HG03521 (cell line): ENCODE measurements around the gene BTNL2.
A peak's percentile ranks its signal among the peaks of the same experiment; 100 is the strongest.

Source experiments
- ATAC-seq: cut with Tn5 transposase; IDR thresholded peaks from one replicate; pipeline ENCODE4 v1.9.1; 2021; ENCODE audit warnings: mild to moderate bottlenecking, moderate library complexity; ENCODE audit not compliant: unreplicated experiment

BTNL2 gene

DNA sequence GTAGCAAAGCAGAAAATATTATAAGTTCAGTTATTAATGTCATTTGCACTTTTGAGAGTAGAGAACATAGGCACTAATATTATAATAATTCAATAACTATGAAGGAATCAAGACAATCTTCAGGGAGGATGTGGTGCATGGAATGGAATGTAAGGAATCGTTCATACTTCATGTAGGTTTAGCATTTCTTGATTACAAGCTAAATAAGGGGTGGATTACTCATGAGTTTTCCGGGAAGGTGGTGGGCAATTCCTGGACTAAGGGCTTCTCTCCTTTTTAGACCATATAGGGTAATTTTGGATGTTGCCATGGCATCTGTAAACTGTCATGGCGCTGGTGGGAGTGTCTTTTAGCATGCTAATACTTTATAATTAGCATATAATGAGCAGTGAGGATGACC is 9.1 kb upstream of the BTNL2 start:
- ATAC-seq: no peak

DNA sequence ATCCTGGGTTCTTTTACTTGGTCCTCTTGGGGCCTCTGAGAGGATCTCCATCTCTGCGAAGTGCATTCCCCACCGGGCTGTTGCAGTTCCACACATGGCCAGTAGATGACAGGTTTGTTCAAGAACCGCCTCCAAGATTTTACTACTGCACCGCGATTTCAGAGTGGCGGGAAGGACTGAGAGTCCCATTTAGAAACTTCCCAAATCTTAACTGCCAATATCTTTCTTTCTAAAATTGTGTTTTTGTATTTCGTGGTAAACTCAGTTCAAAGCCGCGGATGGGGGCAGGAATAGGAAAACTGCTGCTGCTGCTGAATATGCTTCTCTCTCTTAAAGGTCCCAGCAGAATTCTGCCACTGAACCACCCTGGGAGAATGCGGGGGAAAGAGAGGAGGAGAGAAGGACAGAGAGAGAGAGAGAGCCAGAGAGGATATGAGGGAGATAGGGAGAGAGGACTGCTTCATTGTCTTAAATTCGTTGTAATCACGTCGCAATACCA is 8.6 kb upstream of the BTNL2 start:
- no peak for ATAC-seq

DNA sequence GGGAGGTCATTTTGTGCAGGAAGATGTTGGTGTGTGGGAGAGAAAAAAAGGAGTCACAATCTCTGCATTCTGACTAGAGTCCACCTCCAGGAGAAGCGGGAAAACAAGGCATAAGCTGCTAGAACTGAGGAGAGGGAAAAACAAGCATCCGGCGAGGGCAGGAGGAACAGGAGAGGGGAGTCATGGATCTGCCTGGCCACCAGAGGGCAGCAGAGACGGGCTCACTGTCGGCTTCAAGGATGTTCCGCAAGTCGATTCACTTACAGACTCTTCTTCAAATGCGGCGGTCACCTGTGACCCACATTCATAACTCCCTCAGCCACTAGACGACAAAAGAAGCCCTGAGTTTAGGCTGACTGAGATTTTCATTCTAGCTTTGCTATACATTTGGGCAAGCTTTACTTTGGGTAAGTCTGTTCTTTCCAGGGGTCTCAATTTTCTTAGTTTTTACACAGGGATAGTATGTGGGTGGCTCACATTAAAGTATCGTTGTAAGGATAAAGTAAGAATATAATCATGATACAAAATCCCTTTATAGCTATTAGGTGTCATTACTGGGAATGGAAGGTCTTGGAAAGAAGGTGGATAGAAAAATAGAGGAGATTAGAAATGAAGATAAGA is 6.6 kb upstream of the BTNL2 start:
- ATAC-seq: no peak

DNA sequence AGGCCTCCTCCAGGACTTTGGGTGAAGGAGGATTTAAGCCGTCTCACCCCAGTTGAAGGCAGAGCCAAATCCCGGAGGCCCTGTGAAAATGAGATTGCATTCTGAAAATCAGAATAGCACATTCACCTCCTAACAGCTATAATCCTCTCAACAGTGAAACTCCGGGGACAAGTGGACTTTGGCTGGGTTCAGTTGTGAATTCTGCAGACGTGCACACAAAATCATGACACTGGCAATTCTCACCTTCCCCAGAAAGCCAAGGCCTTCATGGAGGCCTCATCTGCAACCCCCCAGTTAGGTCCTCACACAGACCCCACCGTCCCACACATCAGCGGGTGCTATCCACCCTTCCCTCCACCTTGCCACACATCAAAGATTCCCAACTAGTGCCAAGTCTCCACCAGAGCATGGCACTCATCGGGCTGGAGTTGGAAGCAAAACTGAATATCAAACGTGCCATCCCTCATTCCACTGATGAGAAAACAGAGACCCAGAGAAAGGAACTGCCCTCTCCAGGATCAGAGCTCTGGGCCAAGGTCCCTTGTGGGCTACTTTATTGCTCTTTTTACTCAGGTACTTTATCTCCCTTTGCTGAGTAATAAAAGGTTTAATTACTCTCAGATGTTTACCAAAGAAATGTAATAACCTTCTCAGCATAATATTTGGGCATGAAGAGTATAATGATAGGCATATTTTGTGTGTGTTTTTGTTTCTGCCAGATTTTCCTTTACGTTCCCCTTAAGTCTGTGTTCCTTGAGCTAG is 4.8 kb upstream of the BTNL2 start:
- no peak for ATAC-seq

DNA sequence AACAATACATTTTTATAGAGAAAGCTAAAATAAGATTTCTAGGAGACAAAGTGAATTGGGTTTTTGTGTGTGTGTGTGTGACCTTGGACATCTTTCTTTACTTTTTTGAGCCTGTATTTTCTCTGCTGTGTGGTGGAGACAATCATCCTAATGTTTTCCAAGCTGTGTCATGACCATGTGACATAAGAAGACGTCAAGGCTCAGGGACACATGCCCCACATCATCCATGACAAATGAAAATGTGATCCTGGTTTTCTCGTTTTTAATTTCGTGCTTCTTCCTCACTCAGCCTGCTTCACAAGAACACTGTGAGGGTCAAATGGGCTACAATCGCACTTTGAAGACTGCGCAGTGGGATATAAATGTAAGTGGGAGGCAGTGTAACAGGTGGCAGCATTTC is 3.9 kb upstream of the BTNL2 start:
- ATAC-seq: no peak

DNA sequence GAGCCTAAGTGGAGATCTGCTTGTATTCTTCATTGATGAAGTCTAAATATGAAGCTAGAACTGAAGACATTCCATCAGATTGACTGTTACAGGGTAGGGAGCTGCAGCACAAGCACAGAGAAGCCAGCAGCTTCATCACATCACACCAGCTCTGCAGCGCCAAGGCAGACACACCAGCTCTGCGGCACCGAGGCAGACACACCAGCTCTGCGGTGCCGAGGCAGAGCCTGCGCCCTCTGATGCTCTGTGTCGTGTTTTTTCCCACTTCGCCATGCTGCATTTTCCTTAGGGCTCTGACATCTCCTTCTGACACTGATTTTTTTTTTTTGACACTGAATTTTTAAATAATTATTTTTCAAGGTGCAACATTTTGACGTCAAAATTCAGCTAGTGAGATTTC is 784 bp downstream of the BTNL2 start:
- no peak for ATAC-seq

DNA sequence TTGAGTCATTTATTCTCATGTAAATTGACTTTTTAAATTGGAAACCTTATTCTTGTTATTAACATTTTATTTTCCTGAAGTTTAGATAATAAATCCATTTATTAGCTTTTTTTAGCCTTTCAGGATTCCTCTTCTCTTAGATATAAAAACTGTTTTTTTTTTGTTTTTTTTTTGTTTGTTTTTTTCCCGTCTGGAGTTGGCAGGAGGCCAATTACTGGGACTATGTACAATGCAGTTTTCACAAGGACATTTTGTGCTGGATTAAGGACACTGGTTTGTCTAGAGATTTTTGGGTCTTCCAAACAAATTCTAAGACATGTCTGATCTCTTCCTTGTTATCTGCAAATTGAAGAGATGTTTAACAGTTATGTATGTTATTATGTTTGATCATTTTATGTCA is 1.3 kb downstream of the BTNL2 start:
- ATAC-seq: no peak

DNA sequence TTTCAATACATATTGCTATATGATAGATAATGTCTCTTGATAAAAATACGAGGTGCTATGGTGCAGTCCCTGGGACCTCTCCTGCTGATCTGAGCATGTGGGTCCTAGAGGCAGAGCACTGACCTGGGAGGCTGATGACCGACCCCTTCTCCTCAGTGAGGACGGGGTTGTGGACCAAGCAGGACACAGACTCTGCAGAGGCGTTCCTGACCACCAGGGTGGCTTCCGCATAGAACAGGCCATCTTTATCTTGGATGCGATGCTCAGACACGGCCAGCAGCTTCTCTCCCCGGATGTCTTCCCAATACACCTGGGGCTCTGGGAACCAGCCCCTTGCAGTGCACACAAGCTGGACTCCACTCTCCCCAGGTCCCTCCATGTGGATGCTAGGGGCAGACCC is 4.2 kb downstream of the BTNL2 start:
- no peak for ATAC-seq

DNA sequence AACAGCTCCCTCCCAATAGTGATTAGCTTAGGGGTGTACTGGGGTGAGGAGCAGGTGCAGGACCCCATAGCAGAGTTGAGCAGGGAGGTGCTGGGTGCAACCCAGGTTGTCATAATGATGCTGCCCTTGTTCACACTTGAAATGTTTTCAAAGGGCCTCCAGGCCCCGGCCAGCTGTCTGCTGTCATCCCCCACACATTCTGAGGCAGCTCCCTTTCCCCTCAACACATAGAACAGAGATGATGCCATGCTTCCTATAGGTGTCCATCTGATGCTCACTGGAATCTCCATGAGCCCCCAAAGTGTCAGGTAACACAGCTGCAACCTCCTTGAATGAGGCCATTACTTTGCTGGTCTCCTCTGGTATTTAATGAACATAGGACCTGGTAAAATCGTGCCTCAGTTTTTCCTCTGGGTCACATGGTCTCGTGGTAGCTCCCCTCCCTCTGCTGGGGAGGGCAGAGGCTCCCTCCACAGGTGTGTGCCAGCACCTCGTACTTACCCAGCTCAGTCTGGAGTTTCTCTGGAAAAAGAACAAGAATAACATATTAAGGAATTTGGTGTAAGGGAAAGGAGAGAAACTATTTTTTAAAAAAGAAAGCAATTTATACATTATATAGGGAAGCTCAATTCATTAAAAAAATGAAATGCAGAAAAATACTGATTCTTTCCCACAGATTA is 5.6 kb downstream of the BTNL2 start:
- no peak for ATAC-seq

DNA sequence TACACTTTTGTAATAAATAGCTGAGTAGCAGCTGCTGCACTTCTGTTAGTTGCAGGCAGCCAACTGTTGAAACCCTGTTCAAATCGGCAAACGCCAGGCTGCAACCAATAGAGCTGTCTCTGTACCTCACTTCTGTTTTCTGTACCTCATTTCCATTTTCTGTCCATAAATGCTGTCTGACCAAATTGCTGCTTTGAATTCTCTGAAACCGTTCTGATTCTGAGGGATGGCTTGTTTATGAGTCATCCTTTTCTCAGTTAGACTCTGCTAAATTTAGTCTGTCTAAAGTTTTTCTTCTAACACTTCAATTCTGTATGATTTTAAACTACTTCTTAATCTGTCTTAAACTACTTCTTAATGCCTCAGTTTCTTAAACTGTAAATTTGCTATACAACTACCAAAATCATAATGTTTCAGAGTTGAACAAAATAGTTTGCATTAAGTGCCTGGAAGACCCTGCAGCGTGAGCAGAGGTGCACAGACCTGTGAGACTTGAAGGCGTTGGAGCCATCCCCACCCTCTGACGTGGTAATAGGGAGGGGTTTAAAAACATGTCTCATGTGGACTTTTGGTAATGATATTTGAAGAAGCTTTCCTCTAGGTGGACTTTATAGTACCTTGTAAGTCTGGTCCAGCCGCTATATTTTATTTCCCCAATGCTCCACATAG is 9.6 kb downstream of the BTNL2 start:
- ATAC-seq: peak; percentile 77

DNA sequence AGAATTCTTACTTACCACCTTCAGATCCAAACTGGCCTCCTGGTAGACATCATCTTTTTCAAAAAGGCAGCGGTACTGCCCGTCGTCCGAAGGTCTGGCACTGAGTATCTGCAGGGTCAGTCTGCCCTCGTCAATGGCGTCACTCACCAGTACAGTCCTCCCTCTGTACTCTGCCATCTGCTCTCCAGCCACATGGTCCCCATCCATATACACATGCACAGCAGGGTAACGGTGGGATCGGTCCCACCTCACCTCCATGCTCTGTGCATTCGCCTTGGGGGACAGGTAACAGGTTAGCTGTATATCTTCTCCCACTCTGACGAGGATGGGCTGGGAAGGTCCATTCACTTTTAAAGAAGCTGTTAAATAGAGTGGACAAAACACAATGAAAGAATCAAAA is 11.0 kb downstream of the BTNL2 start:
- ATAC-seq: no peak

DNA sequence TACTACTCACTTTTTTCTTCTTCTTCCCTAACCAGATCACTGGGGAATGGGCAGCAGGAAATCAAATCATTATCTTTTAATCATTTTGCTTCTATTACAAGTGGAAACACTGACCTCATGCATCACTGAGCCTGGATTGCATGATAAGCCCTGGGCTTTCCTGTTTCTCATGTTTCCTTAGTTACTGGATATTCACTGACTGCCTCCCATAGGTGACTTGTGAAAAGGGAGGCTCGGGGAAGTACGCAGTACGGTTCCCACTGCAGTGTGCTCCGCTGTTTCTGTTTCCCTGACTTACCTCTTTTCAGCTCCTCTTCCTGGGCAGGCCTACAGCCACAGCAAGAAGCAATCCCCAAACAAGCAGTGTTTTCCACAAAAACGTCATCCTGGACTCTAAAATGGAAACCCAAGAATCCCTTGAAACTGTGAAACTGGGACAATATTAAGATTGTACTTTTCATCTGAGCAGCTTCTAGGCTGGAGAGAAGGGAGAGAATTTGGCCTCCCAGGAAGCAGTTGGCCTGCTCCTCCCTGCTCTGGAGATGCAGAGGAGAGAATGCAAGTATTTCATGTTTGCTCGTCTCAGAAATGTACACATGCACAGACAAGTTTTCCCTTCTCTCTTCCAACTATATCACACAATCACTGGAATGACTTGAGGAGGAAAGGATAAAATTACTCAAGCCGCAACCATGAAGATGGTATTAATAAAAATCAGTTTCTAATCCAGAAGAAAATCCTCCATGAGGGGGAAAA is 13.1 kb downstream of the BTNL2 start:
- no peak for ATAC-seq

DNA sequence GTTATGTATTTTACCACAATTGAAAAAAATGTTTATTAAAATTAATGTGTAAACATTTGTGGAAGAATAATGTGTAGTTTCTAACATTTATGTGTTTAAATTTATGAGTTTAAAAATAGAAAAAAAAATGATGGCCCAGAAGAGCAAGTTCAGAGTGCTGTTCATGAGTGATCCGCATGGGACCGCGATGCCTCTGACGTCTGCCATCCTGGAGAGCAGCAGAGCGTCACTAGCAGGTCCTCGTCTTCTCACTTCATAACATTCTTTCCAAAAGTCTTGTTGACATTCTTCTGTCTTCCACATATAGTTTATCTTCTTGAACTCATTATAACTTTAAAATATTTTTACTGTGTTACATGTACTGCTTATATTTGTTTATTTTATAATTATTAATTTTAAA is 15.5 kb downstream of the BTNL2 start:
- no peak for ATAC-seq

DNA sequence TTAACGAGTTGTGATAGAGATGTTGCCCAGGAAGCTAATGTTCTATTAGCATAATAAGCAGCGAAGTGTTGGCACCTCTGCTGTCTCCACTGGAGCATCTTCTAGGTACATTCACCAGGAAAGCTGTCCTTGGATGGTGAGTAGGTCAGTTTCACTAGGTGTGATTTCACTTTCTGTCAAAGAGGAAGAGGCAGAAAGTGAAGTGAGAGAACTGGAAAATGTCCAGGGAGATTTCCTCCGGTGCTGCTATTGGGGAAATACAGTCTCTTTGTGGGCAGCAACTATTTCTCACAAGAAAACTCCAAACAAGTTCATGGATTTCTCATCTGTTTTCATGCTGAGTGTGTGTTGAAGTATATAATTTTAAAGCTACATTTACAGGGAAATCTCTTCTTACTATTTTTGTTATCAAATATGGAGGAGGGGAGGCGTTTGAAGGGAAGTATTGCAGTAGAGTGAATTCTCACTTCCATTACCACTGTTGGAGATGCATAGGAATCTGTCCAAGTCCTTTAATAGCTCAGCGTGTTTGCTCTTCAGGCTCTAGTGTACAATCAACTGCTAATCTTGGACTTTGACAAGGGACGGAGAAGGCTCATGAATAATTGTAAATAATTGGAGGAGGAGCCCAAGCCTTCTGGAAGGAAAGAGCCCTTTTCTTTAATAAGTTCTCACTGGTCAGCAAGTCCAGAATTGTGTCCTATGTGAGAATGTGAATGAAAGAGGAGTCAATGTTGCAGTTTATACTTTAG is 19.2 kb downstream of the BTNL2 start:
- ATAC-seq: no peak

DNA sequence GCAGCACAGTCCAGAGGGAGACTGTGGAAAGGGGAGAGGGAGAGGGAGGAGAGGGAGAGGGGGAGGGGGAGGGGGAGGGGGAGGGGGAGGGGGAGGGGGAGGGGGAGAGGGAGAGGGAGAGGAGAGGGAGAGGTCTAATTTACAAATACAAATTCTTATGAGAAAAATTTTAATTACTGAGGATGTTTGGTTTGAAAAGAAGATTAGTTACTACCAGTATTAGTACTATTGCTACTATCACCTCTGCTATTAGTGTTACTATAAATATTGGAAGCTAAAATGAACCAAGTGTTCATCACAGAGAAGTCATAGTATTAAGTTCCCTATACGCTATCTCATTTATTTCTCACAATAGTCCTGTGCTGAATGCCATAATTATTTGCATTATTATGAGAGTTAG is 20.9 kb downstream of the BTNL2 start:
- no peak for ATAC-seq

DNA sequence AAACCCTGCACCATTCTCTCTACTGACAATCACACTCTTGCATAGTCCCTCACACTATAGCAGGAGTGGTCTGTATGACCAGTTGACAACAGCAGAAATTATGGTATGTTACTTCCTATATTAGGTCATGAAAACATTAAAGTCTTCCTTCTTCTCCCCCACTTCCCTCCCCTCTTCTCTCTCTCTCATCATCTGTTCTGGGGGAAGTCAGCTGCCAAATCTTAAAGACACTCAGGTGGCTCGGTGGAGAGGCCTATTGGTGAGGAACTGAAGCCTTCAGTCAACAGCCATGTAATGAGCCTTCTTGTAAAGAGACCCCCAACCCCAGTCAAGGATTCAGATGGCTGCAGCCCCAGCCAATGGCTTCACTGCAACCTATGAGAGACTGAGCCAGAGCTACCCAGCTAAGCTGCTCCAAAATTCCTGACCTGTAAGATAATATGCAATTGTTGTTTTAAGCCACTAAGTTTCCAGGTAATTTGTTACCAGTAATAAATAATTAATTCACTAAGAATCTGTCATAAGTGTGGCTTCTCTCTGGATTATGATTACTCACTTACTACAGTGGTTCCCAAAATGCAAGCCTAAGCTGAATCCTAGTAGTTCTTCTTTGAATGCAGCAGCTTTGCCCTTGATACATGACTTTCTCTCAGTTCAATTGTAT is 24.1 kb downstream of the BTNL2 start:
- ATAC-seq: no peak

DNA sequence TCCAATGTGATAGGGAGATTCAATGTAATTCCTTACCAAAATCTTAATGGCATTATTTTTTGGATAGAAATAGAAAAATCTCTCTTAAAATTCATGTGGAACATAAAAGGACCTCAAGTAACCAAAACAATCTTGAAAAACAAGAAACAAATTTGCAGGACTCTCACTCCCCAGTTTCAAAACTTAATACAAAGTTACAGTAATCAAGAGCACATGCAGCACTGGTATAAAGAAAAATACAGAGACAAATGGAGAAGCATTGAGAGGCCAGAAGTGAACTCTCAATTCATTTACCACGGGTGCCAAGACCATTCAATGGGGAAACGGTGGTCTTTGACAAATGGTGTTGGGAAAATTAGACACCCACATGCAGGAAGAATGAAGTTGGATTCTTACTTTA is 27.4 kb downstream of the BTNL2 start:
- ATAC-seq: no peak

DNA sequence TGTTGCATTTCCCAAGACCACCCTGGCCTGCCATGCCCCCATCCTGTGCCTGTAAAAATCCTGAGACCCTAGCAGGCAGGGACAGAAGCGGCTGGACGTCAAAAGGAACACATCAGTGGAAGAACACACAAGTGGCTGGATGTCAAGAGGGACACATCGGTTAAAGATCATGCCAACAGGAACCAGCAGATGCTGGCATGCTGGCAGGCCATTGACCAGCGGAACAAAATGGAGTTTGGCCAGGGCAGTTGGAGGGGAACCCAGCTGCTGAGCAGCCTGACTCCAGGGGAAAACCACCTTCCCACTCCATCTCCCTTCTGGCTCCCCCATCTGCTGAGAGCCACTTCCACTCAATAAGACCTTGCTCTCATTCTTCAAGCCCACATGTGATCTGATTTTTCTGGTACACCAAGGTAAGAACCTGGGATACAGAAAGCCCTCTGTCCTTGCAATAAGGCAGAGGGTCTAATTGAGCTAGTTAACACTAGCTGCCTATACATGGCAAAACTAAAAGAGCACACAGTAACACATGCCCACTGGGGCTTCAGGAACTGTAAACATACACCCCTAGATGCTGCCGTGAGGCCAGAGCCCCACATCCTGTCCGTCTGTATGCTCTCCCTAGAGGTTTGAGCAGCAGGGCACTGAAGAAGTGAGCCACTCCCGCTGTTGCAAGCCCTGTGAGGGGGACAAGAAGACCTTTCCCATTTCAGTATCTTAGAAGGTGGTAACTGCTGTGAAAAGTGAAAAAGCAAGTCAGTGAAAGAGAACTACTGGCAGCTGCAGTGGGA is 31.0 kb downstream of the BTNL2 start:
- ATAC-seq: no peak

DNA sequence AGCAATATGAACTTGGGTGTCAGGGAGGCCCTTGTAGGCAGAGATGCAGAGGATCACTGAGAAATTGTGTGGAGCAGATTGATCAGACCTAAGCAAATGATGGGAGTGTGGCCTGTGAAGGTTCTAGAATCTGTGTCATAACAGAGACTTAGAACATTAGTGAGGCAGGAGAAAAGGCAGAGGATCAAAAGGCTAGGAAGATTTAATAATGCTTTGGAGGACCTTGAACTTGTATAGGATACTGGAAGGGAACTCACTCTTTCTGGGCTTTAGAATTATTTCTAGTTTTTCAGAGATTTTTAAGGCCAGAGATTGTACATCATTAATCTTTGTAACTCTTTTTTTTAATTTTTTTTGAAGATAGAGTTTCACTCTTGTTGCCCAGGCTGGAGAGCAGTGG is 35.2 kb downstream of the BTNL2 start, which contains the start of gene TSBP1:
TSBP1 (minus strand) TSS at position 101 of the 400 bp plus-strand sequence. CDS start 197 bp downstream, outside the sequence.
- ATAC-seq: no peak
